ENCODE data around the gene ITPKB.

DNA sequence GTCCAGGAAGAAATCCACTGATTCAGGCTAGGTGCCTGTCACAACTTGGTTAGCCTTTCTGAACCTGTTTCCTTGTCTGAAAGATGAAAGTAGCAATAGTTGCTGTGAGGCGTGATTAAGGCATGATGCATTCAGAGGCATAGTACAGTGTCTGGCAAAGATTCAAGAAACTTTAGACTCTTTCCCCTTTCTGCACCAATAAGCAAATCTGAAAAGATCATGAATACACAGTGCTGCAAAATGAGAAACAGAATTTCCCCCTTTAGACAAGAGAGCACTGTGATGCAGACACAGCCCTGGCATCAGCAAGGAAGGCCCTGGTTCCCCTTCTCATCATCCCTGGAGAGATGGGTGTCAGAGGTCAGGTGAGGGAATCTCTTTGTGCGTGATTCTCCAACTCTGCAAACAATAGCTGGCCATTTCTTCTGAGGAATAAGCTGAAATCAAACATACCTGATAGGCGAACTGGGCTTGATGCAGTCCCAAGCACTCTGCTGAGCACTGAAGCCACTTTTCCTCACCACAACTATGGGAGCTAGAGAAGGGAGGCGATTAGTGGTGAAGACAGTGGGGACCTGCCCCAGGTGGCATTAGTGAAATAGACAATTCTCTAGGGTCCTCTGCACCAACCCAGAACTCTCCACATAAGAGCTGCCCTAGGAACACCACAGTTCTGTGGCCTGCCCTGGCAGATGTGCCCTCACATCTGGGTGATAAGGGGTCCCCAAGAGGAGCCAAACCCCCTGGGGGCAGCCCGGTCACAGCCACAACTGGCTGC lies 41.7 kb downstream of the ITPKB start:
- TF ChIP-seq, protein P1, sequence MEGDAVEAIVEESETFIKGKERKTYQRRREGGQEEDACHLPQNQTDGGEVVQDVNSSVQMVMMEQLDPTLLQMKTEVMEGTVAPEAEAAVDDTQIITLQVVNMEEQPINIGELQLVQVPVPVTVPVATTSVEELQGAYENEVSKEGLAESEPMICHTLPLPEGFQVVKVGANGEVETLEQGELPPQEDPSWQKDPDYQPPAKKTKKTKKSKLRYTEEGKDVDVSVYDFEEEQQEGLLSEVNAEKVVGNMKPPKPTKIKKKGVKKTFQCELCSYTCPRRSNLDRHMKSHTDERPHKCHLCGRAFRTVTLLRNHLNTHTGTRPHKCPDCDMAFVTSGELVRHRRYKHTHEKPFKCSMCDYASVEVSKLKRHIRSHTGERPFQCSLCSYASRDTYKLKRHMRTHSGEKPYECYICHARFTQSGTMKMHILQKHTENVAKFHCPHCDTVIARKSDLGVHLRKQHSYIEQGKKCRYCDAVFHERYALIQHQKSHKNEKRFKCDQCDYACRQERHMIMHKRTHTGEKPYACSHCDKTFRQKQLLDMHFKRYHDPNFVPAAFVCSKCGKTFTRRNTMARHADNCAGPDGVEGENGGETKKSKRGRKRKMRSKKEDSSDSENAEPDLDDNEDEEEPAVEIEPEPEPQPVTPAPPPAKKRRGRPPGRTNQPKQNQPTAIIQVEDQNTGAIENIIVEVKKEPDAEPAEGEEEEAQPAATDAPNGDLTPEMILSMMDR (IDR thresholded peaks at IDR 0.05; ENCODE audit: low read depth, low read length) = no peak
- TF ChIP-seq POLR2A (IDR thresholded peaks at IDR 0.05; ENCODE audit: extremely low read depth, insufficient read length) (no peak), MAX (IDR thresholded peaks at IDR 0.05; ENCODE audit: low read depth, low read length) (no peak)
